Rectal smooth muscle tissue (tissue), 1 donor: Measurements from ENCODE around the gene SORCS2.

ENCODE experiments used
- H3K27ac ChIP-seq: one replicate; pipeline ENCODE4 v1.7.0; 2013; ENCODE audit warnings: low read depth, low read length, inconsistent platforms
- H3K27me3 ChIP-seq: one replicate; pipeline ENCODE4 v1.7.0; 2013; ENCODE audit warnings: low read length; ENCODE audit not compliant: control insufficient read depth, insufficient read depth
- H3K36me3 ChIP-seq: one replicate; pipeline ENCODE4 v1.7.0; 2013; ENCODE audit warnings: low read length; ENCODE audit not compliant: control insufficient read depth, insufficient read depth
- H3K4me1 ChIP-seq: one replicate; pipeline ENCODE4 v1.7.0; 2013; ENCODE audit warnings: low read length; ENCODE audit not compliant: control insufficient read depth, insufficient read depth
- H3K4me3 ChIP-seq: one replicate; pipeline ENCODE4 v1.7.0; 2013; ENCODE audit warnings: low read length
- H3K9ac ChIP-seq: one replicate; pipeline ENCODE4 v1.7.0; 2013; ENCODE audit warnings: low read length

Gene SORCS2

GRCh38 chr4:7253837-7254236 lies 61.5 kb downstream of the SORCS2 start:
- Histone ChIP-seq H3K9ac (no peak overlapping the region), H3K27me3 (no peaks in the 10 kb centered on the region), H3K4me3 (no peak overlapping the region), H3K36me3 (no peaks in the 10 kb centered on the region), H3K27ac (no peak overlapping the region), H3K4me1 (peaks cover 15% of the 10 kb centered on the region)

- no peaks in the 10 kb centered on the region for H3K36me3 ChIP-seq
- no peak overlapping the region for H3K4me3 ChIP-seq
- peaks cover 9% of the 10 kb centered on the region for H3K4me1 ChIP-seq
- H3K9ac ChIP-seq = no peak overlapping the region
- no peaks in the 10 kb centered on the region for H3K27me3 ChIP-seq
- no peak overlapping the region for H3K27ac ChIP-seq
Measured at GRCh38 chr4:7254736-7255487, 62.6 kb downstream of the SORCS2 start.

- Histone ChIP-seq H3K27me3 (no peaks in the 10 kb centered on the region), H3K27ac (no peak overlapping the region), H3K36me3 (no peaks in the 10 kb centered on the region), H3K4me1 (peaks cover 9% of the 10 kb centered on the region), H3K4me3 (no peak overlapping the region), H3K9ac (no peak overlapping the region)
Measured at GRCh38 chr4:7255488-7255881, 63.1 kb downstream of the SORCS2 start.

- no peaks in the 10 kb centered on the region for H3K27me3 ChIP-seq
- H3K36me3 ChIP-seq = no peaks in the 10 kb centered on the region
- H3K27ac ChIP-seq = no peak overlapping the region
- no peak overlapping the region for H3K9ac ChIP-seq
- no peak overlapping the region for H3K4me3 ChIP-seq
- H3K4me1 ChIP-seq = peaks cover 9% of the 10 kb centered on the region
Measured at GRCh38 chr4:7255996-7256395, 63.7 kb downstream of the SORCS2 start.

- H3K36me3 ChIP-seq = no peaks in the 10 kb centered on the region
- H3K27ac ChIP-seq = no peak overlapping the region
- no peaks in the 10 kb centered on the region for H3K27me3 ChIP-seq
- no peak overlapping the region for H3K4me3 ChIP-seq
- H3K9ac ChIP-seq = no peak overlapping the region
- peaks cover 6% of the 10 kb centered on the region for H3K4me1 ChIP-seq
Measured at GRCh38 chr4:7256984-7257810, 64.9 kb downstream of the SORCS2 start.

- Histone ChIP-seq H3K27ac (no peak overlapping the region), H3K4me1 (peaks cover 6% of the 10 kb centered on the region), H3K9ac (no peak overlapping the region), H3K4me3 (no peak overlapping the region), H3K27me3 (no peaks in the 10 kb centered on the region), H3K36me3 (no peaks in the 10 kb centered on the region)
Measured at GRCh38 chr4:7259039-7259438, 66.7 kb downstream of the SORCS2 start.

- H3K4me1 ChIP-seq = peaks cover 6% of the 10 kb centered on the region
- no peaks in the 10 kb centered on the region for H3K36me3 ChIP-seq
- no peaks in the 10 kb centered on the region for H3K27me3 ChIP-seq
- H3K9ac ChIP-seq = no peak overlapping the region
- no peak overlapping the region for H3K4me3 ChIP-seq
- no peak overlapping the region for H3K27ac ChIP-seq
Measured at GRCh38 chr4:7260569-7260968, 68.2 kb downstream of the SORCS2 start.

- no peaks in the 10 kb centered on the region for H3K36me3 ChIP-seq
- peaks cover 6% of the 10 kb centered on the region for H3K4me1 ChIP-seq
- H3K27me3 ChIP-seq = no peaks in the 10 kb centered on the region
- H3K27ac ChIP-seq = no peak overlapping the region
- no peak overlapping the region for H3K9ac ChIP-seq
- H3K4me3 ChIP-seq = no peak overlapping the region
Measured at GRCh38 chr4:7261087-7261486, 68.7 kb downstream of the SORCS2 start.

GRCh38 chr4:7261536-7261935 lies 69.2 kb downstream of the SORCS2 start:
- H3K36me3 ChIP-seq = no peaks in the 10 kb centered on the region
- H3K4me3 ChIP-seq = no peak overlapping the region
- H3K27ac ChIP-seq = no peak overlapping the region
- H3K4me1 ChIP-seq = peaks cover 4% of the 10 kb centered on the region
- no peaks in the 10 kb centered on the region for H3K27me3 ChIP-seq
- H3K9ac ChIP-seq = no peak overlapping the region

GRCh38 chr4:7262134-7262533 lies 69.8 kb downstream of the SORCS2 start:
- Histone ChIP-seq H3K27me3 (no peaks in the 10 kb centered on the region), H3K4me3 (no peak overlapping the region), H3K36me3 (no peaks in the 10 kb centered on the region), H3K9ac (no peak overlapping the region), H3K27ac (no peak overlapping the region), H3K4me1 (no peaks in the 10 kb centered on the region)

- Histone ChIP-seq H3K36me3 (no peaks in the 10 kb centered on the region), H3K9ac (no peak overlapping the region), H3K27me3 (no peaks in the 10 kb centered on the region), H3K27ac (no peak overlapping the region), H3K4me3 (no peak overlapping the region), H3K4me1 (no peaks in the 10 kb centered on the region)
Measured at GRCh38 chr4:7263166-7263565, 70.8 kb downstream of the SORCS2 start.

- Histone ChIP-seq H3K4me3 (no peak overlapping the region), H3K9ac (no peak overlapping the region), H3K27me3 (no peaks in the 10 kb centered on the region), H3K36me3 (no peaks in the 10 kb centered on the region), H3K27ac (no peak overlapping the region), H3K4me1 (no peaks in the 10 kb centered on the region)
Measured at GRCh38 chr4:7264694-7265093, 72.4 kb downstream of the SORCS2 start.
